Neural progenitor cell (in vitro differentiated cells): ENCODE results near the gene C16orf54.
A peak's percentile ranks its signal among the peaks of the same experiment; 100 is the strongest.

Experiments
- CTCF ChIP-seq: fragments of 200-600 bp; sonication (generic); IDR thresholded peaks from 2 replicates; pipeline ENCODE4 v1.5.1; 2017; ENCODE audit warnings: antibody characterized with exemption, mild to moderate bottlenecking
- EZH2 ChIP-seq: fragments of 200-600 bp; sonication (generic); IDR thresholded peaks from 2 replicates; pipeline ENCODE4 v1.6.1; 2017; ENCODE audit warnings: antibody characterized with exemption, mild to moderate bottlenecking, moderate library complexity
- EZH2phosphoT487 ChIP-seq: fragments of 200-600 bp; sonication (generic); IDR thresholded peaks from 2 replicates; pipeline ENCODE4 v1.6.1; 2017; ENCODE audit warnings: antibody characterized with exemption

GRCh38 chr16:29784901-29785500 lies 39.2 kb upstream of the C16orf54 start:
- TF ChIP-seq CTCF (peak; percentile 84), EZH2 (no peak), EZH2phosphoT487 (peak; percentile 47)
